Ovary (tissue), 9 donors: ENCODE data around the gene ZNHIT2. TPM values are rescaled to one million over a fixed set of nuclear protein-coding genes. Genes with fewer than 3 reads are reported as not detected.

Source experiments
- DNase-seq, 5 donors: peaks; one replicate each; pipeline ENCODE4 v3.0.0-alpha.2; 2019 to 2020
- H3K27ac ChIP-seq, 2 donors: fragments of 200-600 bp; one replicate each; pipeline versions ENCODE4 v1.5.1 to v1.8.0; 2019 to 2022
- H3K27me3 ChIP-seq: fragments of 200-600 bp; one replicate; pipeline ENCODE4 v1.8.0; 2022
- H3K36me3 ChIP-seq: fragments of 200-600 bp; sonication (generic); one replicate; pipeline ENCODE4 v1.5.1; 2019
- H3K4me1 ChIP-seq: one replicate; pipeline ENCODE4 v1.8.1; 2013; ENCODE audit warnings: mild to moderate bottlenecking, moderate library complexity; ENCODE audit not compliant: insufficient read depth
- H3K4me3 ChIP-seq: fragments of 200-600 bp; sonication (generic); one replicate; pipeline ENCODE4 v1.5.1; 2017
- H3K9me3 ChIP-seq, 2 donors: fragments of 200-600 bp in 1 of 2; sonication (generic) in 1 of 2; one replicate each; pipeline versions ENCODE4 v1.5.1 to v1.8.1; 2013 to 2019; ENCODE audit warnings: mild to moderate bottlenecking in 1 of 2, moderate library complexity in 1 of 2
- EP300 ChIP-seq: sonication (generic); formaldehyde crosslinking; IDR thresholded peaks from one replicate; pipeline ENCODE4 v1.6.1; 2017; ENCODE audit warnings: antibody characterized with exemption
- POLR2A ChIP-seq: fragments of 450-650 bp; IDR thresholded peaks from one replicate; pipeline ENCODE4 v1.6.1; 2017; ENCODE audit warnings: antibody characterized with exemption, mild to moderate bottlenecking, moderate library complexity
- WGBS, 3 donors: extraction: QIAGEN DNeasy Blood & Tissue Kit in 1 of 3; methylation state at CpG; one replicate each; pipeline versions ENCODE4 v1.1.5 to v1.1.7; 2013 to 2017; 5-methylcytosine and 5-hydroxymethylcytosine counted together
- intact Hi-C, 4 donors: fragments of 100-400 bp; cut with DNase I; formaldehyde crosslinking; loops; one replicate each; pipeline versions ENCODE4 v1.11.0 to v1.15.1; 2022 to 2023
- polyA plus RNA-seq, 2 donors: library from polyadenylated mRNA; stranded (reverse); fragments of 200-250 nt in 1 of 2; fragments of 350-450 nt in 1 of 2; fragmentation: Illumina TruSeq in 1 of 2; extraction: RNeasy Lipid Tissue Mini Kit (QIAGEN cat#74804) in 1 of 2; gene quantifications; one replicate each; pipeline ENCODE4 v1.2.3, GENCODE V29; 2013 to 2014
- total RNA-seq, 7 donors: library from RNA; depleted of rRNA in 2 of 7; stranded (reverse); fragments of >200 nt in 2 of 7; fragmentation: NEBNext Ultra II Directional in 3 of 7; extraction: Animal tissue kit (Norgen Biotek cat#: 25700) in 3 of 7; gene quantifications; one replicate each; pipeline versions ENCODE4 v1.1.0 to v1.2.4, GENCODE V29; 2016 to 2023
- TF ChIP-seq, protein P1 (sequence below), 3 donors: fragments of 450-650 bp in 2 of 3; fragments of 200-600 bp in 1 of 3; IDR thresholded peaks; one replicate each; pipeline versions ENCODE4 v1.5.1 to v1.8.0; 2016 to 2022; ENCODE audit warnings: antibody characterized with exemption in 3 of 3, mild to moderate bottlenecking in 1 of 3
- donor health status: DM: no; HTN: no; CAD: no; lungs with moderate emphysema.
- donor health status: DM: no; HTN: no; CAD: no.
- donor health status: Bipolar disorder and iron deficiency.
- donor health status: DM: yes; HTN: yes; CAD: no.
- donor health status: DM: no; HTN: no; CAD: no.
- donor health status: DM: yes; HTN: yes; CAD: no.

The ZNHIT2 gene
- total and polyA plus RNA-seq, 9 donors: 10.0 to 33.7 (median 13.3) TPM; not detected in 1

DNA sequence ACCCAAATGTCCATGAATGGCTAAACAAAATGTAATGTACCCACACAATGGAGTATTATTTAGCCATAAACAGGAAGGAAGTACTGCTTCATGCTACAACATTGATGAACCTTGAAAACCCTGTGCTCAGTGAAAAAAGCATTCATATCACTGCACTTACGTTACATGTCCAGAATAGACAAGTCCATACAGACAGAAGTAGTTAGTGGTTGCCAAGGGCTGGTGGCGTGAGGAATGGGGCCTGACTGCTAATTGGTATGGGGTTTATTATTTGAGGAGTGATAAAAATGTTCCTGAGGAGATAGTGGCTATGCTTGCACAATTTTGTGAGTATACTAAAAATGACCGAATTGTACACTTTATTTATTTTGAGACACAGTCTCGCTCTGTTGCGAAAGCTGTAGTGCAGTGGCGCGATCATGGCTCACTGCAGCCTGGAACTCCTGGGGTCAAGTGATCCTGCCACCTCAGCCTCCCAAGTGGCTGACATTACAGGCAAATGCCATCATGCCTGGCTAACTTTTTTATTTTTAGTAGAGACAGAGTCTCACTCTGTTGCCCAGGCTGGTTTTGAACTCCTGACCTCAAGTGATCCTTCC, 24.5 kb upstream of the ZNHIT2 start:
- TF ChIP-seq, protein P1, sequence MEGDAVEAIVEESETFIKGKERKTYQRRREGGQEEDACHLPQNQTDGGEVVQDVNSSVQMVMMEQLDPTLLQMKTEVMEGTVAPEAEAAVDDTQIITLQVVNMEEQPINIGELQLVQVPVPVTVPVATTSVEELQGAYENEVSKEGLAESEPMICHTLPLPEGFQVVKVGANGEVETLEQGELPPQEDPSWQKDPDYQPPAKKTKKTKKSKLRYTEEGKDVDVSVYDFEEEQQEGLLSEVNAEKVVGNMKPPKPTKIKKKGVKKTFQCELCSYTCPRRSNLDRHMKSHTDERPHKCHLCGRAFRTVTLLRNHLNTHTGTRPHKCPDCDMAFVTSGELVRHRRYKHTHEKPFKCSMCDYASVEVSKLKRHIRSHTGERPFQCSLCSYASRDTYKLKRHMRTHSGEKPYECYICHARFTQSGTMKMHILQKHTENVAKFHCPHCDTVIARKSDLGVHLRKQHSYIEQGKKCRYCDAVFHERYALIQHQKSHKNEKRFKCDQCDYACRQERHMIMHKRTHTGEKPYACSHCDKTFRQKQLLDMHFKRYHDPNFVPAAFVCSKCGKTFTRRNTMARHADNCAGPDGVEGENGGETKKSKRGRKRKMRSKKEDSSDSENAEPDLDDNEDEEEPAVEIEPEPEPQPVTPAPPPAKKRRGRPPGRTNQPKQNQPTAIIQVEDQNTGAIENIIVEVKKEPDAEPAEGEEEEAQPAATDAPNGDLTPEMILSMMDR (IDR thresholded peaks at IDR 0.05): no peak
- TF ChIP-seq POLR2A (no peak), EP300 (no peak)
- peak in 1 of 5 donors; percentile 5 for DNase-seq
- H3K4me1 ChIP-seq: no peaks in the 10 kb centered on the region
- no peaks in the 10 kb centered on the region for H3K36me3 ChIP-seq
- intact Hi-C loops: no loop called here
- no peaks in the 10 kb centered on the region for H3K9me3 ChIP-seq
- no peak overlapping the region for H3K27ac ChIP-seq
- H3K27me3 ChIP-seq: no peaks in the 10 kb centered on the region
- WGBS, 3 donors: 80 to 88% (median 86%) methylated on average over 7 of the region's 7 CpGs
- H3K4me3 ChIP-seq: no peak overlapping the region

DNA sequence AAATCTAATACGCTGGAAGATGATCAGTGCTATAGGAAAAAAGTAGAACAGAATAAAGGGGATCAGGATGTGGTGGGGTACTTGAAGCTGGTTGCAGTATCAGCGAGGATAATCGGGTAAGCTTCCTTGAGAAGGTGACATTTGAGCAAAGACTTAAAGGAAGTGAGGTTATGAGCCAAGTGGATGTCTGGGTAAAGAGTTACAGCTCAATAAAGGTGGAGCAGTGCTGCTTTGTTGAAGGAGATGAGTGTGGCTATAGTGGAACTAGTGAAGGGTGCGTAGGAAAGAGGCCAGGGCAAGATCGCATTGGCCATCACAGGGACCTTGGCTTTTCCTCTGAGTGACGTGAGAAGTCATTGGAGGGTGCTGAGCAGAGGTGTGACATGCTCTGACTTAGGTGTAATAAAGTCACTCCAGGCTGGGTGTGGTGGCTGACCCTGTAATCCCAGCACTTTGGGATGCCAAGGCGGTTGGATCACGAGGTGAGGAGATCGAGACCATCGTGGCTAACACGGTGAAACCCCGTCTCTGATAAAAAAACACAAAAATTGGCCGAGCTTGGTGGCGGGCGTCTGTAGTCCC, 19.1 kb upstream of the ZNHIT2 start:
- Histone ChIP-seq H3K4me1 (no peaks in the 10 kb centered on the region), H3K27ac (no peak overlapping the region), H3K27me3 (no peaks in the 10 kb centered on the region), H3K36me3 (no peaks in the 10 kb centered on the region), H3K9me3 (no peaks in the 10 kb centered on the region), H3K4me3 (no peak overlapping the region)
- intact Hi-C loops: no loop called here
- TF ChIP-seq POLR2A: no peak
- TF ChIP-seq, protein P1 (IDR thresholded peaks at IDR 0.05): no peak
- TF ChIP-seq EP300: no peak
- DNase-seq: no peak
- 84 to 87% (median 85%) methylated on average over 15 of the region's 15 CpGs for WGBS, 3 donors

DNA sequence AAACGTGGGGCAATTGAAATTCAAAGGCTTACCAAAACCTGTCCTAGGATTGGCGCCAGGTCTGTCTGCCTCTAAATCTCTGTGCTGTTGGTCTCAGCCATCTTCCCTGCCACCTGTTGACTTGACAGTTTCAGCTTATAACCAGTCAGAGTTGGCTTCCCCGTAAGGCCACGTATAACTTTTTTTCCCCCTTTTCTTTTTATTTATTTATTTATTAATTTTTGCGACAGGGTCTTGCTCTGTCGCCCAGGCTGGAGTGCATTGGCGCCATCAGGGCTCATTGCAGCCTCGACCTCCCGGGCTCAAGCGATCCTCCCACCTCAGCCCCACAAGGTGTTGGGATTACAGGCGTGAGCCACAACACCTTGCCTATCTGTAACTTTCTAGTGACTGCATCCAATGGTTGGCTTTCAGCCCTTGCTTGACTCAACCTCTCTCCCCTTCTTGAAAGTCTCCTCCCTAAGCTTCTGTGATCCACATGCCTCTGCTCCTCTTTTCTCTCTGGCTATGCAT, 18.2 kb upstream of the ZNHIT2 start:
- WGBS, 3 donors: 28 to 46% (median 40%) methylated on average over 11 of the region's 11 CpGs
- TF ChIP-seq POLR2A: no peak
- no peak for DNase-seq
- H3K27ac ChIP-seq: peak overlapping the region in 1 of 2 donors; percentile 99
- H3K36me3 ChIP-seq: no peaks in the 10 kb centered on the region
- intact Hi-C loops: no loop called here
- H3K27me3 ChIP-seq: no peaks in the 10 kb centered on the region
- no peaks in the 10 kb centered on the region for H3K4me1 ChIP-seq
- H3K4me3 ChIP-seq: peak overlapping the region; percentile 76
- H3K9me3 ChIP-seq: no peaks in the 10 kb centered on the region

DNA sequence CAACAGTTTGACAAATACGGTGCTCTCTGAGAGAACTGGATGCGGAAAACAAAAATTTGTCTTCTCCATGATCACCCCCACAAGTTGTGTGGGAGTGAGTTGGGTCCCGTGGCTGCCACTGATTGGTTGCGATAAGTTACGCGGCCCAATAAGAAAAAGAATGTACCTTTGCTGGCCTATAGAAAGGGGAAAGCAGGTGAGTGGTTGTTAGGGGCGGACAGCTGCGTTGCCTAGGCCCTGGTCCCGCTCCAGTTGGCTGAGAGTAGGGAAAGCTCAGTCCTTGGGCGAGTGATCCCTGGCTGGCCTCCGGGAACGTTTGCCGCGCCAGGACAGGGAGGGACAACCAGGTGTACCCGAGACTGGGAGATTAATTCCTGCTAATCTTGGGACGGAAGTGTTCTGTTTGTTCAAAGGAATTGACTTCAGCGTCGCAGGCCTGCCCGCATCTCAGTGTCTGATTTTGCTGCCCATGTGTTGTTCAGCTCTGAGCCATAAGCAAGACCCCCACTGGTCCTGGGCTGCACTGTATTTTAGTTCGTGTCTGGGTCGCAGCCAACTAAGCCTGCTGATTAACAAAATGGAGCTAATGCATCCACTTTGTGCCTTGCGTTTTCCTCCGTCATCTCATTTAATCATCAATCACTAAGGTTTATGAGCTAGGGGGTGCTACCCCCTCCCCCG, 17.6 kb upstream of the ZNHIT2 start:
- Histone ChIP-seq H3K4me1 (no peaks in the 10 kb centered on the region), H3K36me3 (no peaks in the 10 kb centered on the region), H3K9me3 (no peaks in the 10 kb centered on the region), H3K27ac (peak overlapping the region; percentile 79 to 99), H3K27me3 (no peaks in the 10 kb centered on the region), H3K4me3 (peak overlapping the region; percentile 76)
- intact Hi-C loops: no loop called here
- TF ChIP-seq POLR2A: peak; percentile 15
- TF ChIP-seq, protein P1 (IDR thresholded peaks at IDR 0.05): no peak
- no peak for TF ChIP-seq EP300
- DNase-seq: peak; percentile 89 to 94 (median 93)
- WGBS, 3 donors: 1 to 2% (median 1%) methylated on average over 24 of the region's 24 CpGs
